GM10248 (cell line): Measurements from ENCODE around the gene SH3TC1.

Experiments used
- CTCF ChIA-PET: fragments of 300-600 bp; sonication (Branson Sonifier 250); formaldehyde crosslinking; extraction: SDS; loops from one replicate; lab custom pipeline; 2021; ENCODE audit warnings: antibody characterized with exemption; lab: Yijun Ruan, JAX
- POLR2A ChIA-PET: fragments of 350-650 bp; sonication (Branson Sonifier 250); formaldehyde crosslinking; extraction: SDS; loops from one replicate; lab custom pipeline; 2020; ENCODE audit warnings: antibody characterized with exemption; lab: Yijun Ruan, JAX
- DNase-seq: peaks from one replicate; pipeline ENCODE4 v3.0.0; 2012; ENCODE audit errors: extremely low spot score
- TF ChIP-seq, protein P1 (sequence below): IDR thresholded peaks from 2 replicates; pipeline ENCODE4 v1.5.1; 2012; ENCODE audit warnings: mild to moderate bottlenecking, low read depth; ENCODE audit errors: extremely low read depth, missing control alignments, control extremely low read depth

SH3TC1 gene

GRCh38 chr4:8163436-8164193 is 35.5 kb upstream of the SH3TC1 start:
- TF ChIP-seq, protein P1, sequence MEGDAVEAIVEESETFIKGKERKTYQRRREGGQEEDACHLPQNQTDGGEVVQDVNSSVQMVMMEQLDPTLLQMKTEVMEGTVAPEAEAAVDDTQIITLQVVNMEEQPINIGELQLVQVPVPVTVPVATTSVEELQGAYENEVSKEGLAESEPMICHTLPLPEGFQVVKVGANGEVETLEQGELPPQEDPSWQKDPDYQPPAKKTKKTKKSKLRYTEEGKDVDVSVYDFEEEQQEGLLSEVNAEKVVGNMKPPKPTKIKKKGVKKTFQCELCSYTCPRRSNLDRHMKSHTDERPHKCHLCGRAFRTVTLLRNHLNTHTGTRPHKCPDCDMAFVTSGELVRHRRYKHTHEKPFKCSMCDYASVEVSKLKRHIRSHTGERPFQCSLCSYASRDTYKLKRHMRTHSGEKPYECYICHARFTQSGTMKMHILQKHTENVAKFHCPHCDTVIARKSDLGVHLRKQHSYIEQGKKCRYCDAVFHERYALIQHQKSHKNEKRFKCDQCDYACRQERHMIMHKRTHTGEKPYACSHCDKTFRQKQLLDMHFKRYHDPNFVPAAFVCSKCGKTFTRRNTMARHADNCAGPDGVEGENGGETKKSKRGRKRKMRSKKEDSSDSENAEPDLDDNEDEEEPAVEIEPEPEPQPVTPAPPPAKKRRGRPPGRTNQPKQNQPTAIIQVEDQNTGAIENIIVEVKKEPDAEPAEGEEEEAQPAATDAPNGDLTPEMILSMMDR, result no peak
- POLR2A ChIA-PET, result no interaction called here
- no peak for DNase-seq
- CTCF ChIA-PET, result interaction anchor here (1.7 to 2.6 kb wide), 2 partner anchors 9 to 12 kb away, joined by 6 to 8 read pairs; no protein-coding TSS in a partner anchor

GRCh38 chr4:8164194-8164565 is 34.9 kb upstream of the SH3TC1 start:
- DNase-seq, result no peak
- ChIA-PET CTCF (interaction anchor here (2.6 kb wide), 1 partner anchor 9 kb away, joined by 8 read pairs; no protein-coding TSS in a partner anchor), POLR2A (no interaction called here)
- TF ChIP-seq, protein P1, result no peak

DNA sequence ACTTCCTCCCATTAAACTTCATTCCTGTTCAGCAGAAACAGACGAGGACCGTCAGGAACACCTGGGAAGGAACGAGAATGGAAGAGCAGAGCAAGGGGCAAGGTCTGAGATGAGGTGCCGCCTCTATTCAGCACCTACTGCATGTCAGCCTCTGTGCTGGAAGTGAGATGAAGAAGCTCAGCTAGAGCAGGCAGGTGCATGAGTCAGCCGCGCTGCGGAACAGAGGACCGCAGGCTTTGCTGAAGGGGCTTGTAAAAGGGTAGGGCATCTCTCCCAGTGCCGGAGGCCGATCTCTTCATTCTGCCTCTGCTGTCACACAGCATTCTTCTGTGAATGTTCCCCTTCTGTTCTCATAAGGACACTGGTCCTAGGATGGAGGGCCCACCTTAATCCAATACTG is 34.4 kb upstream of the SH3TC1 start:
- POLR2A ChIA-PET, result no interaction called here
- CTCF ChIA-PET, result interaction anchor here (1.5 to 2.6 kb wide), 2 partner anchors 8 to 12 kb away, joined by 7 to 8 read pairs; no protein-coding TSS in a partner anchor
- DNase-seq, result no peak
- TF ChIP-seq, protein P1, result no peak

DNA sequence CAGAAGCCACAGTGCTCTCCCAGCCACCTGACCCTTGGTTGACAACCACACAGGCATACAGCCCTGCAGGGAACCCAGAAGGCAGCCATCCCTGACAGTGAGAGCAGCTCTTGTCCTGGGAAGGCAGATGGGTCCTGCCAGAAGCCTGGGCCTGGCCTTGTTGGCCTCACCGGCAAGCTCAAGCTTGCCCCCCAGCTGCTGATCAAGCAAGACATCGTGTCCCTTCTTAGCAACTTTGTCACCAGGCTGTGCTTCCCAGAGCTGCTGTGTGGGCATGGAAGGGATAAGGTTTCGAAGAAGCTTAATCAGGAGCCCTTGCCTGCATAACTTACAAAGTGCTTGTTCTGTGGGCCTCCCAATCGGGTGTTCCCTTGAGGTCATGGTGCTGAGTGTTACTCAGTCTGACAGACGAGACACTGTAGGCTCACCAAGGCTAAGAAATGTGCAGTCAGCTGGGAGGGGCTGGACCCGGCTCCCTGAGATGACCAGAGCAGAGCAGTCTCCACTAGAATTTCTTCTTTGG is 33.7 kb upstream of the SH3TC1 start:
- no peak for DNase-seq
- POLR2A ChIA-PET, result no interaction called here
- CTCF ChIA-PET, result interaction anchor here (1.5 kb wide), 1 partner anchor 11 kb away, joined by 7 read pairs; no protein-coding TSS in a partner anchor
- TF ChIP-seq, protein P1, result no peak

DNA sequence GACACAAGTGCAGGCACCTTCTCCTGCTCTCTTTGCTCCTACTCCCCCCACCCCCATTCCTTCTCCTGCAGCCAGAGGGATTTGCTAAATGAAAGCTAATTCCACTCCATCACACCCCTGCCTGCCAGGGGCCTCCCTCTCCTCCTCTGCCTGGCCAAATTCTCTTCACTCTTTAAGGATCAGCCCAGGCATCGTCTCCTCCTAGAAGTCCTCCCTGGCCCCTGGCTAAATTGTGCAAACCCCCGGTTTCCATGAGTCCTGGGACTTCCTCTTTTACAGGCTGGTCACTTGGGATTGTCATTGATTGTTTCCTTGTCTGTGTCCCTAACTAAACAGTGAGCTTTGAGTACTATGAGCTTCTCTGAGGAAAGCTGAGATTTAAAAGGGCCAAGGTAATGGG is 31.8 kb upstream of the SH3TC1 start:
- TF ChIP-seq, protein P1, result no peak
- POLR2A ChIA-PET, result no interaction called here
- CTCF ChIA-PET, result interaction anchor here (1.0 to 2.3 kb wide), 3 partner anchors 8 to 75 kb away, joined by 3 to 11 read pairs (median 4); partner anchors contain the start of gene ABLIM2
- DNase-seq, result no peak

DNA sequence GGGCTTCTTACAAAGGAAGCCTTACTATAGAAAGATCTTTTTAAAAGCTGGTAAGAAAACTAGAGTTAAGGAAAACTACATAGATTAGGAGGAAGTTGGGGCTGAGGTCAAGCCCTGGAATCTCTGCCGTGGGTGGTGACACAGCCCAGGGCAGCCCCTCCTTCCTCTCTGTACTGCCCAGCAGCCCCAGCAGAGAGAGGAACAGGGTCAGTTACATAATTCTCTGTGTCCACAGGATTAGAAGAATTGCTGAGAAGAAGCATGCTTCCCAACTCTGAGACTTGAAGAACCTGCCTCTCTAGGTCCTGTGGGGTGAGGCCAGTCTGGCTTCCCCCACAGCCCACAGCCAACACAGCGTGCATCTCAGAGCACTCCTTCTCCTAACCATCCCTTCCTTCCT is 31.3 kb upstream of the SH3TC1 start:
- TF ChIP-seq, protein P1, result no peak
- ChIA-PET CTCF (interaction anchor here (1.0 to 2.3 kb wide), 4 partner anchors 9 to 268 kb away, joined by 3 to 11 read pairs (median 4); partner anchors contain the start of gene ABLIM2), POLR2A (no interaction called here)
- no peak for DNase-seq
